ENCODE results near the gene ATP6V0A4. TPM values are rescaled to one million over a fixed set of nuclear protein-coding genes. Genes with fewer than 3 reads are reported as not detected.

Gene ATP6V0A4
- total RNA-seq, 1 donor from 2014 or later = 0.88 TPM

GRCh38 chr7:138755331-138755747 lies 42.7 kb downstream of the ATP6V0A4 start:
- Histone ChIP-seq H3K36me3 (ENCODE audit: control insufficient read depth, insufficient read depth, low read length) (no peaks in the 10 kb centered on the region), H3K27me3 (ENCODE audit: control insufficient read depth, insufficient read depth, low read length) (no peaks in the 10 kb centered on the region), H3K4me3 (ENCODE audit: low read depth, low read length) (no peak overlapping the region)
- DNase-seq (ENCODE audit: low read depth) = peak; percentile 47
- TF ChIP-seq CTCF (IDR thresholded peaks at IDR 0.05; ENCODE audit: insufficient read depth, low read length, poor library complexity, severe bottlenecking) = no peak

DNA sequence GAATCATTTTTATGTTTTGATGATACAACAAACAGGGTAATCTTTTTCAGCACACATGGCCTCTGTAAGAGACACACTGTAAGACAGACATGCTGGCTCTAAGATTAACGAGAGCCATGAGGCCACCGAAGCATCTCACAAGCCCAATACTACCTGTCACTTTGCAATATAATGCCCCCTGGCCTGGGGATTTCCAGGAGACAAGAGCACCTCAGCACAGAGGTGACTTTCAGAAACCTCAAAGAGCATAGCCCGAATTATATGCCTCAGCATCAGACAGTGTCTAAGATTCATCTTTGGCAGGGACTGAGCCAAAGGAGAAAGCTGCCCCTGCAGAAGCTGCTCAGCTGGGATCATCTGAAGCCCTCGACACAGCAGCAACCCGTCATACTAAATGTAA lies 44.4 kb downstream of the ATP6V0A4 start:
- H3K36me3 ChIP-seq (ENCODE audit: control insufficient read depth, insufficient read depth, low read length) = no peaks in the 10 kb centered on the region
- TF ChIP-seq CTCF (IDR thresholded peaks at IDR 0.05; ENCODE audit: insufficient read depth, low read length, poor library complexity, severe bottlenecking) = no peak
- DNase-seq (ENCODE audit: low read depth) = no peak
- no peaks in the 10 kb centered on the region for H3K27me3 ChIP-seq (ENCODE audit: control insufficient read depth, insufficient read depth, low read length)
- H3K4me3 ChIP-seq (ENCODE audit: low read depth, low read length) = no peak overlapping the region

- no peaks in the 10 kb centered on the region for H3K27me3 ChIP-seq (ENCODE audit: control insufficient read depth, insufficient read depth, low read length)
- H3K4me3 ChIP-seq (ENCODE audit: low read depth, low read length) = no peak overlapping the region
- TF ChIP-seq CTCF (IDR thresholded peaks at IDR 0.05; ENCODE audit: insufficient read depth, low read length, poor library complexity, severe bottlenecking) = no peak
- no peaks in the 10 kb centered on the region for H3K36me3 ChIP-seq (ENCODE audit: control insufficient read depth, insufficient read depth, low read length)
- DNase-seq (ENCODE audit: low read depth) = no peak
Observed at GRCh38 chr7:138753150-138753518, 44.9 kb downstream of the ATP6V0A4 start.

- no peaks in the 10 kb centered on the region for H3K27me3 ChIP-seq (ENCODE audit: control insufficient read depth, insufficient read depth, low read length)
- H3K4me3 ChIP-seq (ENCODE audit: low read depth, low read length) = no peak overlapping the region
- peak; percentile 18 for TF ChIP-seq CTCF (IDR thresholded peaks at IDR 0.05; ENCODE audit: insufficient read depth, low read length, poor library complexity, severe bottlenecking)
- DNase-seq (ENCODE audit: low read depth) = peak; percentile 98
- H3K36me3 ChIP-seq (ENCODE audit: control insufficient read depth, insufficient read depth, low read length) = no peaks in the 10 kb centered on the region
Observed at GRCh38 chr7:138752518-138753149, 45.4 kb downstream of the ATP6V0A4 start.

GRCh38 chr7:138750901-138751464 lies 47.0 kb downstream of the ATP6V0A4 start:
- TF ChIP-seq CTCF (IDR thresholded peaks at IDR 0.05; ENCODE audit: insufficient read depth, low read length, poor library complexity, severe bottlenecking) = no peak
- Histone ChIP-seq H3K36me3 (ENCODE audit: control insufficient read depth, insufficient read depth, low read length) (no peaks in the 10 kb centered on the region), H3K4me3 (ENCODE audit: low read depth, low read length) (no peak overlapping the region), H3K27me3 (ENCODE audit: control insufficient read depth, insufficient read depth, low read length) (no peaks in the 10 kb centered on the region)
- DNase-seq (ENCODE audit: low read depth) = no peak

- no peaks in the 10 kb centered on the region for H3K36me3 ChIP-seq (ENCODE audit: control insufficient read depth, insufficient read depth, low read length)
- no peak overlapping the region for H3K4me3 ChIP-seq (ENCODE audit: low read depth, low read length)
- DNase-seq (ENCODE audit: low read depth) = no peak
- no peaks in the 10 kb centered on the region for H3K27me3 ChIP-seq (ENCODE audit: control insufficient read depth, insufficient read depth, low read length)
- TF ChIP-seq CTCF (IDR thresholded peaks at IDR 0.05; ENCODE audit: insufficient read depth, low read length, poor library complexity, severe bottlenecking) = no peak
Observed at GRCh38 chr7:138750473-138750872, 47.5 kb downstream of the ATP6V0A4 start.

All from kidney epithelial cell (primary cell).